Anterior cingulate cortex (tissue), 58 donors: ENCODE results near the gene ONECUT2.

Experiments used
- DNase-seq, 58 donors: peaks; one replicate each; lab custom pipeline; 2025; lab: John Stamatoyannopoulos, UW

Gene ONECUT2

GRCh38 chr18:57430079-57431001 is 4.8 kb upstream of the ONECUT2 start:
- DNase-seq: no peak

GRCh38 chr18:57431002-57431382 is 4.2 kb upstream of the ONECUT2 start:
- DNase-seq: no peak

GRCh38 chr18:57431467-57432080 is 3.6 kb upstream of the ONECUT2 start:
- no peak for DNase-seq

- no peak for DNase-seq
Measured at GRCh38 chr18:57432140-57432539, 3.0 kb upstream of the ONECUT2 start.

GRCh38 chr18:57432751-57433400 is 2.3 kb upstream of the ONECUT2 start:
- DNase-seq: no peak

GRCh38 chr18:57433482-57433881 is 1.7 kb upstream of the ONECUT2 start:
- DNase-seq: no peak

GRCh38 chr18:57433934-57434535 is 1.1 kb upstream of the ONECUT2 start:
- DNase-seq: no peak

GRCh38 chr18:57435846-57436190 is 644 bp downstream of the ONECUT2 start:
- no peak for DNase-seq

- DNase-seq: no peak
Measured at GRCh38 chr18:57436191-57436964, 1.2 kb downstream of the ONECUT2 start.

GRCh38 chr18:57436965-57437333 is 1.8 kb downstream of the ONECUT2 start:
- DNase-seq: no peak

- no peak for DNase-seq
Measured at GRCh38 chr18:57437402-57437765, 2.2 kb downstream of the ONECUT2 start.

- DNase-seq: peak in 32 of 58 donors; percentile 6 to 66 (median 32)
Measured at GRCh38 chr18:57437766-57438671, 2.8 kb downstream of the ONECUT2 start.

GRCh38 chr18:57438743-57439608 is 3.8 kb downstream of the ONECUT2 start:
- DNase-seq: no peak

- no peak for DNase-seq
Measured at GRCh38 chr18:57439609-57439968, 4.4 kb downstream of the ONECUT2 start.

- DNase-seq: no peak
Measured at GRCh38 chr18:57439985-57440330, 4.8 kb downstream of the ONECUT2 start.

- DNase-seq: peak in 1 of 58 donors; percentile 28
Measured at GRCh38 chr18:57440331-57441070, 5.3 kb downstream of the ONECUT2 start.

GRCh38 chr18:57441071-57441794 is 6.1 kb downstream of the ONECUT2 start:
- DNase-seq: no peak
